ENCODE measurements around the gene TUBGCP4.
A peak's percentile ranks its signal among the peaks of the same experiment; 100 is the strongest.

The TUBGCP4 gene, protein sequence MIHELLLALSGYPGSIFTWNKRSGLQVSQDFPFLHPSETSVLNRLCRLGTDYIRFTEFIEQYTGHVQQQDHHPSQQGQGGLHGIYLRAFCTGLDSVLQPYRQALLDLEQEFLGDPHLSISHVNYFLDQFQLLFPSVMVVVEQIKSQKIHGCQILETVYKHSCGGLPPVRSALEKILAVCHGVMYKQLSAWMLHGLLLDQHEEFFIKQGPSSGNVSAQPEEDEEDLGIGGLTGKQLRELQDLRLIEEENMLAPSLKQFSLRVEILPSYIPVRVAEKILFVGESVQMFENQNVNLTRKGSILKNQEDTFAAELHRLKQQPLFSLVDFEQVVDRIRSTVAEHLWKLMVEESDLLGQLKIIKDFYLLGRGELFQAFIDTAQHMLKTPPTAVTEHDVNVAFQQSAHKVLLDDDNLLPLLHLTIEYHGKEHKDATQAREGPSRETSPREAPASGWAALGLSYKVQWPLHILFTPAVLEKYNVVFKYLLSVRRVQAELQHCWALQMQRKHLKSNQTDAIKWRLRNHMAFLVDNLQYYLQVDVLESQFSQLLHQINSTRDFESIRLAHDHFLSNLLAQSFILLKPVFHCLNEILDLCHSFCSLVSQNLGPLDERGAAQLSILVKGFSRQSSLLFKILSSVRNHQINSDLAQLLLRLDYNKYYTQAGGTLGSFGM

DNA sequence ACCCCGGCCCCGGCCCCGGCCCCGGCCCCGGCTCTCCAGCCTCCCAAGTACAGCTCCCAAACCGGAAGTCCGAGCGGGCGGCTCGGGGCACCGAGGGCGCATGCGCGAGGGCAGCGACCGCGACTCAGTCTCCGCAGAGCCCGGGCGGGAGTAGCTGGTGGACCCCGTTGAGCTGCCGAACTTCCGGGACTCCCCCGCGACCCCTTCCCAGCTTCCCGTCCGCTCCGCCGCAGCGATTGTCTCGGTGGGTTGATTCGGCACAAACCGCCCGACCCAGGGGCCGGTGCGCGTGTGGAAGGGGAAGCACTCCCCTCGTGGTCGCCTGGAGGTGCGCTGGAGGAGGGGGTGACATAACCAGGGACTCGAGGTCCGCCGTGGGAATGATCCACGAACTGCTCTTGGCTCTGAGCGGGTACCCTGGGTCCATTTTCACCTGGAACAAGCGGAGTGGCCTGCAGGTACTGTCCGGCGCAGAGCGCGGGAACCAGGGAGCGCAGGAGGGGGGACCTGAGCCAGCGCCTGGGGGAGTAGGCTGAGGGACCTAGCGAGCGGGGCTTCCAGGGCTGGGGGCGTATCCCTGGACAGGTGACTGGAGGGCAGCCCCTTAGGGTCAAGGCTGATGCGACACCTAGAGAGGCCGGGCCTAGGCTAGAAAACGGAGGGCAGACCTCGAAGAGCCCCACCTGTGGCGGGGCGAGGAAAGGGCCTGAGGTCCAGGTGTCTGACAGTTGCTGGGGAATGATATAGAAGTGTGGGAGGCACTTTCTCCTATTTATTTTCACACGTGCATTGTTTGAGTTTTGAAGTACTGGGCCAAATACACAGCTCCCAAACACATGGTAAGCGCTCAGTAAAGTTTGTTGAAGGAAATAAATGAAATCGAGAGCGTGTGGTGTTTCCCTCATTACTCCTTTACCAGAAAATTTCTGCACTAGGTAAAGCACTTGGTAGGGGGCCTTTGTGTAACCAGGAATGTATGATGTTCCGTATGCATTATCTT lies at the start of gene TUBGCP4, which contains the start of gene ZSCAN29:
TUBGCP4 (plus strand) TSS at position 127 of the 1,000 bp plus-strand sequence; CDS start at position 381, 254 bp downstream.
ZSCAN29 (minus strand) TSS at position 69 of the 1,000 bp plus-strand sequence. CDS start 1,130 bp downstream, outside the sequence.
- in situ Hi-C loops (cut with MboI; ENCODE audit: low sequenced_read_pairs, unreplicated experiment), result no loop called here
- TF ChIP-seq, protein P1, sequence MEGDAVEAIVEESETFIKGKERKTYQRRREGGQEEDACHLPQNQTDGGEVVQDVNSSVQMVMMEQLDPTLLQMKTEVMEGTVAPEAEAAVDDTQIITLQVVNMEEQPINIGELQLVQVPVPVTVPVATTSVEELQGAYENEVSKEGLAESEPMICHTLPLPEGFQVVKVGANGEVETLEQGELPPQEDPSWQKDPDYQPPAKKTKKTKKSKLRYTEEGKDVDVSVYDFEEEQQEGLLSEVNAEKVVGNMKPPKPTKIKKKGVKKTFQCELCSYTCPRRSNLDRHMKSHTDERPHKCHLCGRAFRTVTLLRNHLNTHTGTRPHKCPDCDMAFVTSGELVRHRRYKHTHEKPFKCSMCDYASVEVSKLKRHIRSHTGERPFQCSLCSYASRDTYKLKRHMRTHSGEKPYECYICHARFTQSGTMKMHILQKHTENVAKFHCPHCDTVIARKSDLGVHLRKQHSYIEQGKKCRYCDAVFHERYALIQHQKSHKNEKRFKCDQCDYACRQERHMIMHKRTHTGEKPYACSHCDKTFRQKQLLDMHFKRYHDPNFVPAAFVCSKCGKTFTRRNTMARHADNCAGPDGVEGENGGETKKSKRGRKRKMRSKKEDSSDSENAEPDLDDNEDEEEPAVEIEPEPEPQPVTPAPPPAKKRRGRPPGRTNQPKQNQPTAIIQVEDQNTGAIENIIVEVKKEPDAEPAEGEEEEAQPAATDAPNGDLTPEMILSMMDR (IDR thresholded peaks at IDR 0.05; ENCODE audit: borderline replicate concordance, control extremely low read depth, extremely low read depth, insufficient read depth, missing control alignments), result peak; percentile 54
- DNase-seq (ENCODE audit: low spot score), result peak; percentile 97

DNA sequence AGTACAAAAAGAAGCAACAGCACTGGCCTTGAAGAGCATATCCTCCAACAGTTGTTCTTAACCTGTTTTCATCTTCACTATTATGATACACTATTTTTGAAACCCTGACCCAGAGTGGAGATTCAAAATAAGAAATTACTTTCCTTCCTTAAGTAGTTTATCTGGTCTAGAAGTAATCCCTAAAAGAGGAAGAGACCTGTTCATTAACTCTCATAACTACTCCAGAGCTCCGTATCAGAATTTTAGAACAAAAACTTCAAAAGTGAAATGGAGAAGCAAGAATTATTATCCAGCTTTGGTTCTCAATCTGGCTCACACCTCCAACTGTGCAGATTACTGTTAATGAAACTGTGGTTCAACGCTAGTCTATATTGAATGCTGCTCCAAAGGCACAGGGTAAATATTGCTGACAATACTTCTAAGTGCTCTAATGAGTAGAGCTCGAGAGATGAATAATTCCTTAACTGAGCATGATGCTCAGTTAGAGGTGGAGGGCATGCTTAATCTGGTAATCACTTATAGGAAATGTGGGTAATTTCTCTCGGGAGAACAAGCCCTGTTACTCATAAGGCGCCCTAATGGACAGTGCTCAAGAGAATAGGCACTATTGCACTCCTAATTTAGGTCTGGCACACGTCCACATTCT lies 45.7 kb upstream of the TUBGCP4 start:
- in situ Hi-C loops (cut with MboI; ENCODE audit: low sequenced_read_pairs, unreplicated experiment), result no loop called here
- no peak for DNase-seq (ENCODE audit: low spot score)
- TF ChIP-seq, protein P1 (IDR thresholded peaks at IDR 0.05; ENCODE audit: borderline replicate concordance, control extremely low read depth, extremely low read depth, insufficient read depth, missing control alignments), result no peak

DNA sequence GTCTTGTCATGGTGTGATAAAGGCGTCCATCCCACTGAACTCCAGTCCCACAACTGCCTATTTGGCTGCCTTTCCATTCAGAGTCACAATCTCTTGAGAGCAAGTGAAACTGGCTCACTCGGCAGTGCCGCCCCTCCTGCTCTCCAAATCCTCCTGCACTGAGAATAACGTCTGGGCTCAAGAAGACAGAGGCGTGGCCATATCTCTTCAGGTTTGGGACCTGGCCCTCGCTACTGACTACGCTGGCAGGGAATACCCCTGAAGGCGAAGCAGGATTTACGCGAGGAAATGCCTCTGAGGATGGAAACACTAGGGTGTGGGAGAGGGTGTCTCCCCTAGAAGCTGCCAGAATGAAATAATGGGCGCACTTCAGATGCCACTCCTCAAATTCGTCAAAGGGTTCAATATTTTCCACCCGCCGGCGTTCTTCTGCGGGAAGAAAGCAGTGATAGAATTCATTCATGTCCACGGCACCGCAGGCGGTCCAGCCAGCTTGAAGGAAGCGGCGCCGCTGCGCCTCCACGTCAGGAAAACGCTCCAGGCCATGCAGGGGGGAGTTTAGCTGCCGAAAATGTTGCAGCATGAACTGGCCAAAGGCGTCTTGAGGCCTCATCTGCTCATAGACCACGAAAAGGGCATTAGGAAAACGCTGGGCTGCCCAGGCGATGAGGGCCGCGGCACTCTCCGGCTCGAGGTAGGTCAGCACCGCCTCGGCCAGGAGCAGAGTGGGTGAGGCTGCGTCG lies 41.5 kb upstream of the TUBGCP4 start:
- no peak for DNase-seq (ENCODE audit: low spot score)
- in situ Hi-C loops (cut with MboI; ENCODE audit: low sequenced_read_pairs, unreplicated experiment), result no loop called here
- TF ChIP-seq, protein P1 (IDR thresholded peaks at IDR 0.05; ENCODE audit: borderline replicate concordance, control extremely low read depth, extremely low read depth, insufficient read depth, missing control alignments), result no peak

DNA sequence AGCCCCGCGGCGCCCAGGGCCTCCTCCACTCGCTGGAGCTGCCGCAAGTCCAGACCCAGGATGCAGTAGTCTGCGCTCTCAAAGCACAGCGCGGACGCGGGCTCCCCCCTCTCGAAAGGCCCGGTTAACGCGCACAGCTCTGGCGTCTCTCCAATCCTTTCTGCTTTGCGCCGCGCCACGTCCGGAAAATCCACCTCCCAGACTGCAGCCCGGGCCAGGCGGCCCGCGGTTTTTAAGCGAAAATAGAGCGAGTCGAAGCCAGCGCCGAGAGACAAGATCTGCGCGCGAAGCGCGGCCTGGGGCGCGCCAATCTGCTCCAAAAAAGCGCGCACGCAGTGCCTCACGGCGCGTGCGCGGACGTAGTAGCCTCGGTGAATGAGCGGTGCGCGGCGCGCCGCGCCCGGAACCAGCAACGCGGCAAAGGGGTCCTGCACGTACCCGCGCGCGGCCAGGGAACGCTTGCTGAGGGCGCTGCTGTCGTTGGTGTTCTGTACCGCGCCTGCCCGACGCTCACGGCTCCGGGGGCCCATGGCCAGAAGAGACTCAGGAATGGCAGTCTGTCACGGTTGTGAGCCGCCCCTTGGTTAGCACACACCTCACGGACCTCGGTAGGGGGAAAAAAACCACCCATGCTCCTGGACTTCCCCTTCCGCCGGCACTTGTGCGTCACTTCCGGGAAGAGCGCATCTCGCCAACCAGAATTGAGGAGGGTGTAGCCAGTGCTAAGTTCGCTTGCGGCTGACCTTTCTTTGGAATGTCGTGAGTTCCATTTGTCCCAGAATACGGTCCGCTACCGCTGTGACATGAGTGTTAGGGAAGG lies 40.7 kb upstream of the TUBGCP4 start, which contains the start of gene LCMT2:
LCMT2 (minus strand) TSS at position 614 of the 820 bp plus-strand sequence; CDS start at position 530, 84 bp downstream.
- TF ChIP-seq, protein P1 (IDR thresholded peaks at IDR 0.05; ENCODE audit: borderline replicate concordance, control extremely low read depth, extremely low read depth, insufficient read depth, missing control alignments), result no peak
- in situ Hi-C loops (cut with MboI; ENCODE audit: low sequenced_read_pairs, unreplicated experiment), result no loop called here
- DNase-seq (ENCODE audit: low spot score), result peak; percentile 90

DNA sequence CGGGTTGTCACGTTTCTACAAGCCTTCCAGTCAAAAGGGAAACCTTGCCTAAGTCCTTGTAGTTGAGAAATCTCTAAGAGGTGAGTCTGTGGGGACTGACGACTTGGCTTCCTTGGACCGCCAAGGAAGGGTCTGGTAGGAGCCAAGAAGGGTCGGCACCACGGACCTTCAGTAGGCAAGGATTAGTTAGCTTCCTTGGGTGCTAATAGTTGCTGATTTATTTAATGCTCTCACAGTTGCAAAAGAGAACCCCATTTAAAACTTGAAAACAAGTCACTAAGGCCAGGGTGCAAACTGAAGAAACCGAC lies 40.2 kb upstream of the TUBGCP4 start:
- no peak for DNase-seq (ENCODE audit: low spot score)
- TF ChIP-seq, protein P1 (IDR thresholded peaks at IDR 0.05; ENCODE audit: borderline replicate concordance, control extremely low read depth, extremely low read depth, insufficient read depth, missing control alignments), result no peak
- in situ Hi-C loops (cut with MboI; ENCODE audit: low sequenced_read_pairs, unreplicated experiment), result no loop called here
